Fibroblast of the aortic adventitia (primary cell): ENCODE measurements around the gene PPP1R13B. TPM values are rescaled to one million over a fixed set of nuclear protein-coding genes. Genes with fewer than 3 reads are reported as not detected.

Experiments
- DNase-seq: peaks from one replicate; pipeline ENCODE4 v3.0.0-alpha.2; 2010; ENCODE audit warnings: low read depth
- H3K4me3 ChIP-seq: 2 replicates; pipeline ENCODE4 v1.5.1; 2011; ENCODE audit warnings: low read depth, mild to moderate bottlenecking, control low read depth, low read length, moderate library complexity
- CTCF ChIP-seq: IDR thresholded peaks from 2 replicates; pipeline ENCODE4 v1.5.1; 2011; ENCODE audit warnings: mild to moderate bottlenecking, low read length, control low read depth, inconsistent platforms; ENCODE audit not compliant: insufficient read depth
- total RNA-seq: library from RNA; depleted of rRNA; stranded (reverse); fragments of >200 nt; gene quantifications from 2 replicates; pipeline ENCODE4 v1.2.3, GENCODE V29; 2012; ENCODE audit warnings: low replicate concordance

Gene PPP1R13B
- total RNA-seq, 1 donor, result 1.2 TPM

- TF ChIP-seq CTCF, result no peak
- no peak for DNase-seq
- no peak overlapping the region for H3K4me3 ChIP-seq
These were observed 16.7 kb downstream of the PPP1R13B start for GRCh38 chr14:103830511-103831270.

GRCh38 chr14:103828315-103828967 is 18.9 kb downstream of the PPP1R13B start:
- TF ChIP-seq CTCF, result no peak
- peak; percentile 63 for DNase-seq
- H3K4me3 ChIP-seq, result no peak overlapping the region

- no peak overlapping the region for H3K4me3 ChIP-seq
- TF ChIP-seq CTCF, result no peak
- DNase-seq, result no peak
These were observed 22.3 kb downstream of the PPP1R13B start for GRCh38 chr14:103825101-103825500.

- no peak overlapping the region for H3K4me3 ChIP-seq
- TF ChIP-seq CTCF, result no peak
- DNase-seq, result no peak
These were observed 26.5 kb downstream of the PPP1R13B start for GRCh38 chr14:103820908-103821307.

GRCh38 chr14:103820382-103820781 is 27.0 kb downstream of the PPP1R13B start:
- TF ChIP-seq CTCF, result no peak
- peak overlapping the region; percentile 37 for H3K4me3 ChIP-seq
- DNase-seq, result no peak

- no peak for TF ChIP-seq CTCF
- DNase-seq, result peak; percentile 70
- peak overlapping the region; percentile 37 for H3K4me3 ChIP-seq
These were observed 27.7 kb downstream of the PPP1R13B start for GRCh38 chr14:103819503-103820307.
